ENCODE data around the gene BCAM.

DNA sequence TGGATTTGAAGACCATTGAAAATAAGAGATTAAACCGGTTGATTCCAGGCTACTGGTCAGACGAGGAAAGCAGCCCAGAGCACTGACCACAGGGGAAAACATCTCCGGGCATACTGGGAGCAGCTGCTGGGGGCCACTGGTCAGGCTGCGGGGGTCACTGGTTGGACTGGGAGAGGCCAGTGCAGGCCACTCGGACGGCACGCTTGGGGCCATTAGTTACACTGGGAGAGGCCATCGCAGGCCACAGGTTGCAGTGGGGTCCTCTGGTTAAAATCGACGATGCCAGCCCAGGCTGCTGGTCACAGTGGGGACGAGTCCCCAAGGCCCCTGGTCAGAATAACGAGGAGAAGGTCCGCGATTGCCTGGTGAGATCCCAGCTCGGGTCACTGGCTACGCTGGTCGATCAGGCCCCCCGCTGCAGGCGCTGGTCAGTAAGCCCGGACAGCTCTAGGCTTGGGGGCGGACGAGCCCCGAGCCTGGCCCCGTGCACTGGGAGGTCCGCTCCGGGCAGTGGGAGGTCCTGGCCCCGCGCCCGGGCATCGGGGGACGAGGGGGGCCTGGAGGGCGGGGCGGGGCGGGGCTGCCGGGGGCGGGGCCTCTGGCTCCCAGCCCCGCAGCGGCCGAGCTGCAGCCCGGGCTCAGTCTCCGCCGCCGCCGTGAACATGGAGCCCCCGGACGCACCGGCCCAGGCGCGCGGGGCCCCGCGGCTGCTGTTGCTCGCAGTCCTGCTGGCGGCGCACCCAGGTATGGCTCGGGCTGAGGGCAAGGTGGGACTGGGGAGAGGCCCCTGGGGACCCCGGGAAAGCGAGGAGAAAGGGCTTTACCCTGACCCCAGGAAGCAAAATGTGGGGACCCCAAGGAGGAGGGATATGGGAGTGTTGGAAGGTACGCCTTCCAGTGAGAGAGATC, at the start of gene BCAM:
- no peak for TF ChIP-seq POLR2A (IDR thresholded peaks at IDR 0.05; ENCODE audit: low read depth, low read length)
- TF ChIP-seq, protein P1, sequence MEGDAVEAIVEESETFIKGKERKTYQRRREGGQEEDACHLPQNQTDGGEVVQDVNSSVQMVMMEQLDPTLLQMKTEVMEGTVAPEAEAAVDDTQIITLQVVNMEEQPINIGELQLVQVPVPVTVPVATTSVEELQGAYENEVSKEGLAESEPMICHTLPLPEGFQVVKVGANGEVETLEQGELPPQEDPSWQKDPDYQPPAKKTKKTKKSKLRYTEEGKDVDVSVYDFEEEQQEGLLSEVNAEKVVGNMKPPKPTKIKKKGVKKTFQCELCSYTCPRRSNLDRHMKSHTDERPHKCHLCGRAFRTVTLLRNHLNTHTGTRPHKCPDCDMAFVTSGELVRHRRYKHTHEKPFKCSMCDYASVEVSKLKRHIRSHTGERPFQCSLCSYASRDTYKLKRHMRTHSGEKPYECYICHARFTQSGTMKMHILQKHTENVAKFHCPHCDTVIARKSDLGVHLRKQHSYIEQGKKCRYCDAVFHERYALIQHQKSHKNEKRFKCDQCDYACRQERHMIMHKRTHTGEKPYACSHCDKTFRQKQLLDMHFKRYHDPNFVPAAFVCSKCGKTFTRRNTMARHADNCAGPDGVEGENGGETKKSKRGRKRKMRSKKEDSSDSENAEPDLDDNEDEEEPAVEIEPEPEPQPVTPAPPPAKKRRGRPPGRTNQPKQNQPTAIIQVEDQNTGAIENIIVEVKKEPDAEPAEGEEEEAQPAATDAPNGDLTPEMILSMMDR (conservative IDR thresholded peaks at IDR 0.05; ENCODE audit: low read depth, low read length) = no peak
